Astrocyte of the cerebellum (primary cell): ENCODE data around the gene CDK11B.

ENCODE experiments used
- DNase-seq: peaks from one replicate; pipeline ENCODE4 v3.0.0-alpha.2; 2011; ENCODE audit warnings: low read depth
- H3K4me3 ChIP-seq: 2 replicates; pipeline ENCODE4 v1.5.1; 2011; ENCODE audit warnings: mild to moderate bottlenecking, low read depth, low read length, moderate library complexity
- CTCF ChIP-seq: IDR thresholded peaks from 2 replicates; pipeline ENCODE4 v1.5.1; 2012; ENCODE audit warnings: low read length, low read depth, moderate library complexity, mild to moderate bottlenecking; ENCODE audit errors: missing control alignments
- in situ Hi-C: cut with HindIII; loops from 2 replicates; pipeline ENCODE4 v1.10.0; 2017; ENCODE audit warnings: low sequenced_read_pairs

Gene CDK11B

GRCh38 chr1:1627829-1628753 lies 30.7 kb downstream of the CDK11B start:
- in situ Hi-C loops: no loop called here
- TF ChIP-seq CTCF: no peak
- no peak for DNase-seq
- H3K4me3 ChIP-seq: no peak overlapping the region

- H3K4me3 ChIP-seq: no peak overlapping the region
- no peak for TF ChIP-seq CTCF
- no peak for DNase-seq
- in situ Hi-C loops: no loop called here
Measured at GRCh38 chr1:1627261-1627828, 31.5 kb downstream of the CDK11B start.

DNA sequence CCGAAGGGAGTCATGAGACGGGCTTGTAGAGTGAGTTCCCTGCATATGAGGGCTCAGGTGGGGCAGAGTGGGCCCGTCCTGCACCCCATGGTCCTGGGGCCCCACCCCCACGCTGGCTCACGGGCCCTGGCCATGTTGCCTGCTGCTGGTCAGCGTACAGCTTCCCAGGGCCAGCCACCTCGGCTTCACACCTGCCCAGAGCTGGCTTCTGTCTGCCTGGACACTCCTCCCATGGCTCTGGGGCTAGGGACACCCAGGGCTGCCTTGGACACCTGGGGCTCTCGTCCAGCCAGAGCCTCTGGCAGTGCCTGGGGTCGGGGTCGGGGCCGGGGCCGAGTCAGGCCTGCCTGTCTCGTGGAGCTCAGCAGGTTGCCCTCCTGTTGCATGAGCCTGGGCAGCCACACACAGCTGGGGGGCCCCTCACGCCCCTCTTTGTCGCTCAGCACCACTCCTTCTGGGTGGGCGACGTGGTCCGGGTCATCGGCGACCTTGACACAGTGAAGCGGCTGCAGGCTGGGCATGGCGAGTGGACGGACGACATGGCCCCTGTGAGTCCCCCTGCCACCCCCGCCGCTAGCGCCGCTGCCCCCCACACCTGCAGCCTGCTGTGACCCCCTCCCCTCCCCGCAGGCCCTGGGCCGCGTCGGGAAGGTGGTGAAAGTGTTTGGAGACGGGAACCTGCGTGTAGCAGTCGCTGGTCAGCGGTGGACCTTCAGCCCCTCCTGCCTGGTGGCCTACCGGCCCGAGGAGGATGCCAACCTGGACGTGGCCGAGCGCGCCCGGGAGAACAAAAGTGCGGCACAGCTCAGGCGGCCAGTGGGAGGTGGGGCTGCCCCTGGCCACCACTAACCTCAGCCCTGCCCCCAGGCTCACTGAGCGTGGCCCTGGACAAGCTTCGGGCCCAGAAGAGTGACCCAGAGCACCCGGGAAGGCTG lies 32.3 kb downstream of the CDK11B start:
- TF ChIP-seq CTCF: no peak
- no peak for DNase-seq
- H3K4me3 ChIP-seq: no peak overlapping the region
- in situ Hi-C loops: no loop called here

DNA sequence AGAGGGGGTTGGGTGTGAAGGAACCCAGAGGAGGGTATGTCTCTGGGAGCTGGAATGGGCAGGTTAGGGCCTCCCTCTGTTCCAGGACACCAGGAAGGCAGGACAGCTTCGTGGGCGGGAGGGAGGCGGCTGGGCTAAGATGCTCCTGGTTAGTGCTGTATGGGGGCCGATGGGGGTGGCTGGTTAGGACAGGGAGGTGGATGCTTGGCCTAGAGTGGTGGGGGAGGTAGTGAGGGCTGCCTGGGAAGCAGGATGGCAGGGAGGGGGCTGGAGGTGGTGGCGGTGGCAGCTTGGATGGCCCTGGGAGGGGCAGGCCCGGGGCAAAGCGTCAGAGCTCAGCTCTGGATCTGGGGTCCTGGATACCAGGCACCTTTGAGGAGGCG lies 33.0 kb downstream of the CDK11B start:
- H3K4me3 ChIP-seq: no peak overlapping the region
- no peak for DNase-seq
- no peak for TF ChIP-seq CTCF
- in situ Hi-C loops: no loop called here

- no peak for TF ChIP-seq CTCF
- no peak overlapping the region for H3K4me3 ChIP-seq
- in situ Hi-C loops: no loop called here
Measured at GRCh38 chr1:1625404-1625775, 33.4 kb downstream of the CDK11B start.

More at GRCh38 chr1:1625404-1625775, 33.4 kb downstream of the CDK11B start:
- DNase-seq: no peak
